IMR-90 (cell line): ENCODE data around the gene TRAPPC14. TPM values are rescaled to one million over a fixed set of nuclear protein-coding genes. Genes with fewer than 3 reads are reported as not detected.
"Not testable (repeated sequence)": the region's sequence is repeated elsewhere in the genome, so short reads cannot be mapped to it uniquely, and the experiment has no call there.

Source experiments
- ATAC-seq: fragments of 200-7000 bp; cut with Tn5 transposase; 2 replicates; pipeline ENCODE4 v1.9.1; 2020; ENCODE audit warnings: low read depth, mild to moderate bottlenecking, moderate library complexity
- BruUV-seq: library from RNA; stranded (reverse); fragments of 400-500 nt; replicated peaks from 2 replicates; lab custom pipeline; 2021; lab: Mats Ljungman, UMichigan
- CTCF ChIA-PET: fragments of 300-600 bp; formaldehyde crosslinking; extraction: SDS; loops from one replicate; lab custom pipeline; 2021; ENCODE audit warnings: antibody characterized with exemption; lab: Yijun Ruan, JAX
- POLR2A ChIA-PET: fragments of 300-600 bp; sonication (Branson Sonifier 250); formaldehyde crosslinking; loops from one replicate; lab custom pipeline; 2022; ENCODE audit warnings: antibody characterized with exemption; ENCODE audit not compliant: unreplicated experiment; lab: Charles Lee
- DNase-seq: peaks from one replicate; pipeline ENCODE4 v3.0.0; 2013
- H2AFZ ChIP-seq: replicated peaks from 2 replicates; pipeline ENCODE3; 2013; ENCODE audit warnings: low read length, mild to moderate bottlenecking; ENCODE audit not compliant: poor library complexity
- H2AK5ac ChIP-seq: 2 replicates; pipeline ENCODE4 v1.6.1; 2013; ENCODE audit warnings: low read depth, low read length, inconsistent platforms
- H2AK9ac ChIP-seq: replicated peaks from 2 replicates; pipeline ENCODE3; 2013; ENCODE audit warnings: mild to moderate bottlenecking, low read depth, low read length, moderate library complexity; ENCODE audit not compliant: poor library complexity
- H2BK120ac ChIP-seq: 2 replicates; pipeline ENCODE4 v1.6.1; 2013; ENCODE audit warnings: low read depth, low read length, inconsistent platforms
- H2BK15ac ChIP-seq: 3 replicates; pipeline ENCODE4 v1.6.1; 2013; ENCODE audit warnings: low read depth, low read length, inconsistent platforms
- H2BK20ac ChIP-seq: 2 replicates; pipeline ENCODE4 v1.6.1; 2013; ENCODE audit warnings: low read depth, mild to moderate bottlenecking, inconsistent platforms, low read length, moderate library complexity
- H2BK5ac ChIP-seq: 2 replicates; pipeline ENCODE4 v1.6.1; 2013; ENCODE audit warnings: mild to moderate bottlenecking, low read depth, low read length, inconsistent platforms; ENCODE audit not compliant: poor library complexity, severe bottlenecking
- H3K14ac ChIP-seq: replicated peaks from 2 replicates; pipeline ENCODE4 v1.6.1; 2013; ENCODE audit warnings: low read depth, low read length, inconsistent platforms
- H3K18ac ChIP-seq: 2 replicates; pipeline ENCODE4 v1.6.1; 2013; ENCODE audit warnings: low read depth, low read length, control low read depth
- H3K23ac ChIP-seq: 2 replicates; pipeline ENCODE4 v1.6.1; 2013; ENCODE audit warnings: low read depth, low read length, inconsistent platforms
- H3K27ac ChIP-seq: 2 replicates; pipeline ENCODE4 v1.5.1; 2013; ENCODE audit warnings: mild to moderate bottlenecking, control low read depth, low read length; ENCODE audit not compliant: insufficient read depth
- H3K27me3 ChIP-seq: 2 replicates; pipeline ENCODE4 v1.6.1; 2013; ENCODE audit warnings: low read length; ENCODE audit not compliant: control insufficient read depth, insufficient read depth
- H3K36me3 ChIP-seq: 2 replicates; pipeline ENCODE4 v1.6.1; 2013; ENCODE audit warnings: low read length, mixed read lengths; ENCODE audit not compliant: control insufficient read depth, insufficient read depth
- H3K4ac ChIP-seq: 2 replicates; pipeline ENCODE4 v1.6.1; 2013; ENCODE audit warnings: low read depth, low read length, inconsistent platforms
- H3K4me1 ChIP-seq: 2 replicates; pipeline ENCODE4 v1.6.1; 2013; ENCODE audit warnings: low read length, mixed read lengths; ENCODE audit not compliant: control insufficient read depth, insufficient read depth
- H3K4me2 ChIP-seq: 2 replicates; pipeline ENCODE4 v1.6.1; 2013; ENCODE audit warnings: low read depth, mild to moderate bottlenecking, control low read depth, low read length, moderate library complexity
- H3K4me3 ChIP-seq: 2 replicates; pipeline ENCODE4 v1.5.1; 2013; ENCODE audit warnings: low read depth, mild to moderate bottlenecking, control low read depth, low read length, moderate library complexity; ENCODE audit not compliant: insufficient read depth
- H3K56ac ChIP-seq: 2 replicates; pipeline ENCODE4 v1.6.1; 2013; ENCODE audit warnings: low read length, inconsistent platforms; ENCODE audit not compliant: insufficient read depth; ENCODE audit errors: extremely low read depth
- H3K79me1 ChIP-seq, 2 experiments: 2 replicates each; pipeline ENCODE4 v1.6.1; 2013; ENCODE audit warnings: low read length in 2 of 2, inconsistent platforms in 1 of 2, low read depth in 1 of 2
- H3K9ac ChIP-seq: 2 replicates; pipeline ENCODE4 v1.6.1; 2013; ENCODE audit warnings: low read depth, low read length, control low read depth
- H3K9me1 ChIP-seq: 2 replicates; pipeline ENCODE4 v1.6.1; 2013; ENCODE audit warnings: low read length, inconsistent platforms; ENCODE audit not compliant: insufficient read depth
- H3K9me3 ChIP-seq: 2 replicates; pipeline ENCODE4 v1.6.1; 2013; ENCODE audit warnings: low read length; ENCODE audit not compliant: control insufficient read depth, insufficient read depth
- H4K20me1 ChIP-seq: 2 replicates; pipeline ENCODE4 v1.6.1; 2013; ENCODE audit warnings: low read length, inconsistent platforms; ENCODE audit not compliant: insufficient read depth
- H4K5ac ChIP-seq: 2 replicates; pipeline ENCODE4 v1.6.1; 2013; ENCODE audit warnings: mild to moderate bottlenecking, low read depth, low read length, control low read depth
- H4K8ac ChIP-seq, 2 experiments: 2 replicates each; pipeline ENCODE4 v1.6.1; 2013; ENCODE audit warnings: low read depth in 2 of 2, low read length in 2 of 2, control low read depth in 1 of 2, inconsistent platforms in 1 of 2
- H4K91ac ChIP-seq: 2 replicates; pipeline ENCODE4 v1.6.1; 2013; ENCODE audit warnings: low read depth, low read length, inconsistent platforms; ENCODE audit not compliant: insufficient read depth
- WGBS, 2 experiments: methylation state at CpG; one replicate each; pipeline versions ENCODE4 v1.1.5 to v1.1.7; 2013; ENCODE audit warnings: missing lambda C conversion rate in 2 of 2; ENCODE audit not compliant: insufficient read length in 1 of 2; ENCODE audit errors: extremely low coverage in 2 of 2; 5-methylcytosine and 5-hydroxymethylcytosine counted together
- dilution Hi-C: fragments of 300-500 bp; cut with HindIII; formaldehyde crosslinking; loops from one replicate; pipeline ENCODE4 v1.14.3; 2018; ENCODE audit warnings: low sequenced_read_pairs; ENCODE audit not compliant: unreplicated experiment
- in situ Hi-C: fragments of 300-500 bp; cut with MboI; formaldehyde crosslinking; loops from 3 replicates; pipeline ENCODE4 v1.14.3; 2019; ENCODE audit warnings: low sequenced_read_pairs, inconsistent platforms, mixed read lengths
- intact Hi-C: fragments of 100-400 bp; cut with micrococcal nuclease; formaldehyde crosslinking; loops from 2 replicates; pipeline ENCODE4 v1.10.0; 2022
- polyA plus RNA-seq, 3 experiments: library from polyadenylated mRNA; depleted of rRNA; stranded (reverse); fragments of >200 nt; gene quantifications; 2 replicates each; pipeline ENCODE4 v1.2.3, GENCODE V29; 2012; ENCODE audit warnings: low replicate concordance in 1 of 3
- total RNA-seq: library from RNA; depleted of rRNA; stranded (reverse); fragments of >200 nt; gene quantifications from 2 replicates; pipeline ENCODE4 v1.2.3, GENCODE V29; 2012
- TF ChIP-seq, protein P1 (sequence below): fragments of 150-350 bp; IDR thresholded peaks from 2 replicates; pipeline ENCODE4 v1.6.1; 2016; ENCODE audit warnings: low read depth, mild to moderate bottlenecking, low read length, moderate library complexity, borderline replicate concordance

The TRAPPC14 gene
- total and polyA plus RNA-seq, 2 of the 4 experiments (the other 2 are of a cell fraction) = 4.5 to 15.9 TPM

DNA sequence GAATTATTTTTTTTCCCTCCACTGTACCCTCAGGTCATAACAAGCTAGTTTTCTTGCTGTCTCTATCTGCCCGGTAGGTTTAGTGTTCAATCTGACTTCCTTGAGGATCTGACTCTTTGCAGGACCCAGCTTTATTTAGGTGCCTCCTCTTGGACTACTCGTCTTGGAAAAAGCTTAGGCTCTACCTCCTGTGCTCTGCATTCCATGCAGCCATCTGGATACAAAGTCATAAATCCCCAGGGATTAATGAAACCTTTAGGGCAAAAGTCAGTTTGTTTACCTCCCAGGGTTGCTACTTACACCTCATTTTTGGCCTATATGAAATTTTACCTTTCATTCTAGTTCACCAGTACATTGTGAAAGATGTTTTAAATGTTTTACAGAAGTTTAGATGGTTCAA lies 27.2 kb upstream of the TRAPPC14 start:
- H3K23ac ChIP-seq = no peak overlapping the region
- TF ChIP-seq, protein P1, sequence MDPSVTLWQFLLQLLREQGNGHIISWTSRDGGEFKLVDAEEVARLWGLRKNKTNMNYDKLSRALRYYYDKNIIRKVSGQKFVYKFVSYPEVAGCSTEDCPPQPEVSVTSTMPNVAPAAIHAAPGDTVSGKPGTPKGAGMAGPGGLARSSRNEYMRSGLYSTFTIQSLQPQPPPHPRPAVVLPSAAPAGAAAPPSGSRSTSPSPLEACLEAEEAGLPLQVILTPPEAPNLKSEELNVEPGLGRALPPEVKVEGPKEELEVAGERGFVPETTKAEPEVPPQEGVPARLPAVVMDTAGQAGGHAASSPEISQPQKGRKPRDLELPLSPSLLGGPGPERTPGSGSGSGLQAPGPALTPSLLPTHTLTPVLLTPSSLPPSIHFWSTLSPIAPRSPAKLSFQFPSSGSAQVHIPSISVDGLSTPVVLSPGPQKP = no peak
- H2BK15ac ChIP-seq = no peak overlapping the region
- H3K4me3 ChIP-seq = no peak overlapping the region
- no peak overlapping the region for H4K5ac ChIP-seq
- no peak overlapping the region for H3K27ac ChIP-seq
- H3K27me3 ChIP-seq = no peaks in the 10 kb centered on the region
- H4K20me1 ChIP-seq = no peaks in the 10 kb centered on the region
- no peak overlapping the region for H2BK5ac ChIP-seq
- H2AFZ ChIP-seq = no peak overlapping the region
- in situ Hi-C loops (no loop called here), intact Hi-C loops (no loop called here), dilution Hi-C loops (no loop called here)
- H3K9me1 ChIP-seq = no peaks in the 10 kb centered on the region
- no peak overlapping the region for H2BK20ac ChIP-seq
- H3K4me1 ChIP-seq = no peaks in the 10 kb centered on the region
- no peak overlapping the region for H3K56ac ChIP-seq
- no peak for DNase-seq
- H3K36me3 ChIP-seq = no peaks in the 10 kb centered on the region
- H3K4ac ChIP-seq = no peak overlapping the region
- no peak for ATAC-seq
- no peak overlapping the region for H2AK5ac ChIP-seq
- no TSS peak for BruUV-seq
- H3K18ac ChIP-seq = no peak overlapping the region
- 80% methylated on average over 1 of the region's 2 CpGs; no CpG with 5 or more reads in 1 of the 2 experiments for WGBS, 2 experiments
- H3K9ac ChIP-seq = no peak overlapping the region
- CTCF ChIA-PET = no interaction called here
- no peak overlapping the region for H3K4me2 ChIP-seq
- no peak overlapping the region for H3K14ac ChIP-seq
- POLR2A ChIA-PET = no interaction called here
- H3K79me1 ChIP-seq = no peaks in the 10 kb centered on the region
- H3K9me3 ChIP-seq = no peaks in the 10 kb centered on the region
- H2AK9ac ChIP-seq = no peak overlapping the region
- no peak overlapping the region for H4K8ac ChIP-seq
- no peak overlapping the region for H4K91ac ChIP-seq
- no peak overlapping the region for H2BK120ac ChIP-seq

DNA sequence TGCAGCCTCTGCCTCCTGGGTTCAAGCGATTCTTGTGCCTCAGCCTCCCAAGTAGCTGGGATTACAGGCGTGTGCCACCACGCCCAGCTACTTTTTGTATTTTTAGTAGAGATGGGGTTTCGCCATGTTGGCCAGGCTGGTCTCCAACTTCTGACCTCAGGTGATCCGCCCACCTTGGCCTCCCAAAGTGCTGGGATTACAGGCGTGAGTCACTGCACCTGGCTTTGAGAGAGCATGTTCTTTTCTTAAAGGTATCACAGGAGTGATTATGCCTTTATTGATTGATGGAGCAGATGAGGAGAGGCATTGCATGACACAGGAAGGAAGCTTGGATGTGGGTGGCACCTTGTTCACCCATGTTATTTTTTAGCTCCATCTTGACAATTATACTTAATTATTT lies 24.6 kb upstream of the TRAPPC14 start:
- H3K14ac ChIP-seq, H3K9ac ChIP-seq, H3K4me2 ChIP-seq, H3K4me3 ChIP-seq, H3K23ac ChIP-seq, H3K79me1 ChIP-seq, H2AK5ac ChIP-seq, H3K4me1 ChIP-seq, H3K4ac ChIP-seq, BruUV-seq, H4K20me1 ChIP-seq, H3K9me1 ChIP-seq, H3K56ac ChIP-seq, H3K27ac ChIP-seq, H4K5ac ChIP-seq, H2AFZ ChIP-seq, H3K9me3 ChIP-seq, H2BK5ac ChIP-seq, H2BK120ac ChIP-seq, H2BK15ac ChIP-seq, DNase-seq, H3K36me3 ChIP-seq, H3K18ac ChIP-seq, in situ Hi-C loops, ATAC-seq, H4K8ac ChIP-seq, H2AK9ac ChIP-seq, intact Hi-C loops, dilution Hi-C loops, POLR2A ChIA-PET, CTCF ChIA-PET, H4K91ac ChIP-seq, H2BK20ac ChIP-seq, H3K27me3 ChIP-seq: not testable (repeated sequence)
- no CpG with 5 or more reads among the region's 6 CpGs for whole genome bisulfite sequencing, 2 experiments
